Smooth muscle cell (in vitro differentiated cells): ENCODE measurements around the gene METTL23. TPM values are rescaled to one million over a fixed set of nuclear protein-coding genes. Genes with fewer than 3 reads are reported as not detected.

Source experiments
- DNase-seq: peaks from one replicate; lab custom pipeline; 2025; ENCODE audit not compliant: unreplicated experiment; lab: John Stamatoyannopoulos, UW
- H2AFZ ChIP-seq: fragments of 200-600 bp; sonication (generic); 2 replicates; pipeline ENCODE4 v1.6.0; 2016; ENCODE audit warnings: antibody characterized with exemption, low read depth, mild to moderate bottlenecking
- H3F3A ChIP-seq: fragments of 200-600 bp; sonication (generic); 2 replicates; pipeline ENCODE4 v1.6.0; 2017; ENCODE audit warnings: antibody characterized with exemption, low read depth
- H3K27ac ChIP-seq: fragments of 200-600 bp; sonication (generic); 2 replicates; pipeline ENCODE4 v1.5.1; 2016; ENCODE audit warnings: low read depth, mild to moderate bottlenecking
- H3K27me3 ChIP-seq: fragments of 200-600 bp; sonication (generic); 2 replicates; pipeline ENCODE4 v1.6.1; 2016; ENCODE audit warnings: low read depth, mild to moderate bottlenecking
- H3K36me3 ChIP-seq: fragments of 200-600 bp; sonication (generic); 2 replicates; pipeline ENCODE4 v1.5.1; 2016; ENCODE audit warnings: low read depth
- H3K4me1 ChIP-seq: fragments of 200-600 bp; sonication (generic); 2 replicates; pipeline ENCODE4 v1.5.1; 2016; ENCODE audit warnings: low read depth
- H3K4me2 ChIP-seq: fragments of 200-600 bp; sonication (generic); 2 replicates; pipeline ENCODE4 v1.6.0; 2016; ENCODE audit warnings: mild to moderate bottlenecking
- H3K4me3 ChIP-seq: fragments of 200-600 bp; sonication (generic); 2 replicates; pipeline ENCODE4 v1.5.1; 2016; ENCODE audit warnings: mild to moderate bottlenecking
- H3K79me2 ChIP-seq: fragments of 200-600 bp; sonication (generic); 2 replicates; pipeline ENCODE4 v1.6.0; 2016; ENCODE audit warnings: low read depth, mild to moderate bottlenecking
- H3K9ac ChIP-seq: fragments of 200-600 bp; sonication (generic); 2 replicates; pipeline ENCODE4 v1.6.0; 2016; ENCODE audit warnings: low read depth
- H3K9me3 ChIP-seq: fragments of 200-600 bp; sonication (generic); replicated peaks from 2 replicates; pipeline ENCODE4 v1.5.1; 2016; ENCODE audit warnings: low read depth
- H4K20me1 ChIP-seq: fragments of 200-600 bp; sonication (generic); 2 replicates; pipeline ENCODE4 v1.6.0; 2016; ENCODE audit warnings: low read depth
- WGBS: methylation state at CpG from one replicate; pipeline ENCODE4 v1.1.7; 2016; ENCODE audit warnings: low lambda C conversion rate; 5-methylcytosine and 5-hydroxymethylcytosine counted together
- polyA plus RNA-seq: library from polyadenylated mRNA; unstranded; fragments of >200 nt; fragmentation: Nextera tagmentation; extraction: Ambion mirVana; gene quantifications from 2 replicates; pipeline ENCODE4 v1.2.1, GENCODE V29; 2016
- total RNA-seq: library from RNA; depleted of rRNA; stranded (reverse); fragments of >200 nt; gene quantifications from 2 replicates; pipeline ENCODE4 v1.2.3, GENCODE V29; 2014
- TF ChIP-seq, protein P1 (sequence below): fragments of 200-600 bp; sonication (generic); IDR thresholded peaks from 2 replicates; pipeline ENCODE4 v1.5.1; 2017; ENCODE audit warnings: borderline replicate concordance, mild to moderate bottlenecking, antibody characterized with exemption; ENCODE audit not compliant: insufficient read depth, poor library complexity, severe bottlenecking

Gene METTL23
- total and polyA plus RNA-seq, 2 experiments from 2014 or later: 28.2 to 47.1 TPM

DNA sequence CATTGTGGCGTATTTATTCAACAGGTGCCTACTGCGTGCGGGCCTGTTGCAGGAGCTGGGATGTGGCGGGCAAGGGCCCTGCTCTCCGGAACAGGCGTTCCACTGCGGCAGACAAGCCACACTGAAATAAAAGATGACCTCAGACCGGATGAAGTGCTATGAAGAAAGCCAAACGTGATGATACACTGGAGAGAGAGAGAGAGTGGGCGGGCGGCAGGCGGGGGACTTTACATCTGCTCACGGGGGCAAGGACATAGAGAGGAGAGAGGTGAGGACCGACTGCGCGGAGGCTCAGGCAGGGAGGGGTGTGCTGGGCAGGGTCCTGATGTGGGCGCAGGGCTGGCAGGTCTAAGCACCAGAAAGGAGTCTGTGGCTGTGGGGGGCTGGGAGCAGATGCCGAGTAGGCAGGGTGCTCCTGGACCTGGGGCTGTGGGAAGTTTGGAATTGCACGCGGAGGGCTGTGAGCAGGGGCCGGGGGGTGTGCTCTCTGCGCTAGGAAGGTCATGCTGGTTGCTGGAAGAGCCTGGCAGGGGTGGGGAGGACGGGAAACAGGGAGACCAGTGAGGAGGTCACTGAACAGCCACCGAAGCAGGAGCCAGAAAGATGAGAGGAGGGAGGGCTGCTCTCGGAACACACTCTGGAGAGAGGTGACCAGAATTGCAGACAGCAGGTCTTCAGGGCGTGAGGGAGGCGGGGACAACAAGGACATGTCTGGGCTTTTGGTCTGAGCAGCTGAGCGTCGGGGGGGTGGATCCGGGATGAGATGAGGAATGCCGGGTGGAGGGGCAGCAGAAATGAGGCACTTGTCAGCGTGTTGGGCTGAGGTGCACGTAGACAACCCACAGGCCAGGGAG lies 25.8 kb upstream of the METTL23 start:
- Histone ChIP-seq H3K9me3 (no peaks in the 10 kb centered on the region), H3K4me3 (peak overlapping the region; percentile 30), H2AFZ (no peak overlapping the region), H3K9ac (peak overlapping the region; percentile 76), H3K27ac (peak overlapping the region; percentile 75), H3K27me3 (no peaks in the 10 kb centered on the region), H3K4me2 (peak overlapping the region; percentile 85), H3K79me2 (peaks cover 66% of the 10 kb centered on the region), H3K36me3 (no peaks in the 10 kb centered on the region), H3K4me1 (peaks cover 41% of the 10 kb centered on the region), H3F3A (peaks cover 18% of the 10 kb centered on the region), H4K20me1 (peaks cover 98% of the 10 kb centered on the region)
- DNase-seq: no peak
- TF ChIP-seq, protein P1, sequence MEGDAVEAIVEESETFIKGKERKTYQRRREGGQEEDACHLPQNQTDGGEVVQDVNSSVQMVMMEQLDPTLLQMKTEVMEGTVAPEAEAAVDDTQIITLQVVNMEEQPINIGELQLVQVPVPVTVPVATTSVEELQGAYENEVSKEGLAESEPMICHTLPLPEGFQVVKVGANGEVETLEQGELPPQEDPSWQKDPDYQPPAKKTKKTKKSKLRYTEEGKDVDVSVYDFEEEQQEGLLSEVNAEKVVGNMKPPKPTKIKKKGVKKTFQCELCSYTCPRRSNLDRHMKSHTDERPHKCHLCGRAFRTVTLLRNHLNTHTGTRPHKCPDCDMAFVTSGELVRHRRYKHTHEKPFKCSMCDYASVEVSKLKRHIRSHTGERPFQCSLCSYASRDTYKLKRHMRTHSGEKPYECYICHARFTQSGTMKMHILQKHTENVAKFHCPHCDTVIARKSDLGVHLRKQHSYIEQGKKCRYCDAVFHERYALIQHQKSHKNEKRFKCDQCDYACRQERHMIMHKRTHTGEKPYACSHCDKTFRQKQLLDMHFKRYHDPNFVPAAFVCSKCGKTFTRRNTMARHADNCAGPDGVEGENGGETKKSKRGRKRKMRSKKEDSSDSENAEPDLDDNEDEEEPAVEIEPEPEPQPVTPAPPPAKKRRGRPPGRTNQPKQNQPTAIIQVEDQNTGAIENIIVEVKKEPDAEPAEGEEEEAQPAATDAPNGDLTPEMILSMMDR: no peak
- 32% methylated on average over 32 of the region's 33 CpGs for whole genome bisulfite sequencing

DNA sequence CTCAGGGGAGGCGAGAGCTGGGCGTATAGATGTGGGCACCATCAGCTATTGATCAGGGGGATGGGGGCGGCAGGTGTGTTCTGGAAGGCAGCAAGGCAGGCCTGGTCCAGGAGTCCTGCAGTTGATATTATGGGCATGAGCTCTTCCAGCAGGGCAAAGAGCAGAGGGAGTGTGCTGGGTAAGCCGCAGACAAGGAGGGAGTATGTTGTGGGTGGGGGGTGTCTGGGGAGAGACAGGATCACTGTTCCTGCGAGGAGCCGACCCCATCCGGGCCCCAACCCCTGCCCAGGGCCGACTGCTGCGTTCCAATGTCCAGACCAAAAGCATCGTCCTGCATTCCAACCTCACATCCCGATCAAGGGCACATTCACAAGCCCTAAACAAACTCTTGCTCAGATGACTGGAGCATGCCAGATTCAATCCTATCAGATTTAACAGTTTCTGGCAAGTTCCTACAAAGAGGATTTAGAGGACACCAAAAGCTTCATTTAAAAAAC lies 25.1 kb upstream of the METTL23 start:
- no peak for DNase-seq
- Histone ChIP-seq H3K4me2 (peak overlapping the region; percentile 85), H4K20me1 (peaks cover 95% of the 10 kb centered on the region), H3K79me2 (peaks cover 63% of the 10 kb centered on the region), H3F3A (peaks cover 18% of the 10 kb centered on the region), H3K27ac (peak overlapping the region; percentile 75), H3K9ac (no peak overlapping the region), H3K4me1 (peaks cover 41% of the 10 kb centered on the region), H3K36me3 (no peaks in the 10 kb centered on the region), H3K27me3 (no peaks in the 10 kb centered on the region), H3K9me3 (no peaks in the 10 kb centered on the region), H3K4me3 (no peak overlapping the region), H2AFZ (no peak overlapping the region)
- WGBS: 43% methylated on average over 8 of the region's 11 CpGs
- TF ChIP-seq, protein P1: no peak

DNA sequence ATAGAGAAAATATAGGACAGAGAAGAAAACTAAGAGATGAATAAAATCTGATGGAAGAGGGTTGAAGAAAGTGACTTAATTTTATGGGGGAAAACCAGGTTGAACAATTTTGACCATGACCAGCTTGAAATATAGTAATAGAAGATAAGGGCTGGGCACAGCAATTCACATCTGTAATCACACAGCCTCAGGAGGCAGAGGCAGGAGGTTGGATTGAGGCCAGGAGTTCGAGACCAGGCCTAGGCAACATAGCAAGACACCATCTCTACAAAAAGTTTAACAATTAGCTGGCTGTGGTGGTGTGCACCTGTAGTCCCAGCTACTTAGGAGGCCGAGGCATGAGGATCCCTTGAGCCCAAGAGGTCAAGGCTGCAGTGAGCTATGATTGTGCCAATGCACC lies 24.6 kb upstream of the METTL23 start:
- TF ChIP-seq, protein P1: no peak
- H3F3A ChIP-seq: peaks cover 18% of the 10 kb centered on the region
- H3K9ac ChIP-seq: no peak overlapping the region
- no peaks in the 10 kb centered on the region for H3K27me3 ChIP-seq
- H3K27ac ChIP-seq: peak overlapping the region; percentile 75
- no peak overlapping the region for H2AFZ ChIP-seq
- no peak overlapping the region for H3K4me3 ChIP-seq
- H3K4me2 ChIP-seq: peak overlapping the region; percentile 85
- H3K79me2 ChIP-seq: peaks cover 63% of the 10 kb centered on the region
- DNase-seq: no peak
- WGBS: 76% methylated on average over 2 of the region's 2 CpGs
- no peaks in the 10 kb centered on the region for H3K36me3 ChIP-seq
- H3K4me1 ChIP-seq: peaks cover 36% of the 10 kb centered on the region
- no peaks in the 10 kb centered on the region for H3K9me3 ChIP-seq
- H4K20me1 ChIP-seq: peaks cover 95% of the 10 kb centered on the region
